ENCODE measurements around the gene TACR2.

The TACR2 gene

DNA sequence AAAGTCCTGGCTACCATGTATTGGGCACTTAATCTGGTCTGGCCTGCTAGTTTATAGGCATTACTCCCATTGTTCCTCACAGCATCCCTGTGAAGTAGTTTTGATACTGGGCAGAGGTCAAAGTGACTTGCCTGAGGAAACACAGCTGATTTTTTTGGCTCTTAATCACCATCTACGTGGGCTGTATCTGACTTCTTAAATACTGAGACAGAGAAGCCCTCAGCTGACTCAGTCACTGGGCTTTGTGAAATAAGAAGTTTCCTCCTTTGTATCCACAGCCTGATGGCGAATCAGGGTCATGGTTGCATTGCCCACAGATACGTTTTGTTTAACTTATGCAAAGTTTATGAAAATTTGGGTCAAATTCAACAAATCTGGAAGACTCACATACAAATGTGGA lies 13.2 kb downstream of the TACR2 start:
- no peak overlapping the region for H3K4me3 ChIP-seq (ENCODE audit: low read depth, low read length)
- TF ChIP-seq, protein P1, sequence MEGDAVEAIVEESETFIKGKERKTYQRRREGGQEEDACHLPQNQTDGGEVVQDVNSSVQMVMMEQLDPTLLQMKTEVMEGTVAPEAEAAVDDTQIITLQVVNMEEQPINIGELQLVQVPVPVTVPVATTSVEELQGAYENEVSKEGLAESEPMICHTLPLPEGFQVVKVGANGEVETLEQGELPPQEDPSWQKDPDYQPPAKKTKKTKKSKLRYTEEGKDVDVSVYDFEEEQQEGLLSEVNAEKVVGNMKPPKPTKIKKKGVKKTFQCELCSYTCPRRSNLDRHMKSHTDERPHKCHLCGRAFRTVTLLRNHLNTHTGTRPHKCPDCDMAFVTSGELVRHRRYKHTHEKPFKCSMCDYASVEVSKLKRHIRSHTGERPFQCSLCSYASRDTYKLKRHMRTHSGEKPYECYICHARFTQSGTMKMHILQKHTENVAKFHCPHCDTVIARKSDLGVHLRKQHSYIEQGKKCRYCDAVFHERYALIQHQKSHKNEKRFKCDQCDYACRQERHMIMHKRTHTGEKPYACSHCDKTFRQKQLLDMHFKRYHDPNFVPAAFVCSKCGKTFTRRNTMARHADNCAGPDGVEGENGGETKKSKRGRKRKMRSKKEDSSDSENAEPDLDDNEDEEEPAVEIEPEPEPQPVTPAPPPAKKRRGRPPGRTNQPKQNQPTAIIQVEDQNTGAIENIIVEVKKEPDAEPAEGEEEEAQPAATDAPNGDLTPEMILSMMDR (IDR thresholded peaks at IDR 0.05; ENCODE audit: borderline replicate concordance, insufficient read depth, low read depth, low read length): no peak

DNA sequence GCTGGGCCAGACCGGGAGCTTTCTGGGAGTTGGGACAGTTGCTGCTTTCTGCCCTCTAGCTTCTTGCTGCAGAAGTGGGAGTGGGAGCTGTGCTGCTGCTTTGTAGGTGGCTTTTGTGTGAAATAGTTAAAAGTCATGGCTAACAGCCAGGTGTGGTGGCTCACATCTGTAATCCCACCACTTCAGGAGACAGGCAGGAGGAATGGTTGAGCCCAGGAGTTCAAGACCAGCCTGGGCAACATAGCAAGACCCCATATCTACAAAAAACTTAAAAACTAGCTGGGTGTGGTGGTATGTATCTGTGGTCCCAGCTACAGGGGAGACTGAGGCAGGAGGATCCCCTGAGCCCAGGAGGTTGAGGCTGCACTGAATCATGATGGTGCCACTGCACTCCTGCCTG lies 13.7 kb downstream of the TACR2 start:
- no peak overlapping the region for H3K4me3 ChIP-seq (ENCODE audit: low read depth, low read length)
- TF ChIP-seq, protein P1 (IDR thresholded peaks at IDR 0.05; ENCODE audit: borderline replicate concordance, insufficient read depth, low read depth, low read length): no peak

DNA sequence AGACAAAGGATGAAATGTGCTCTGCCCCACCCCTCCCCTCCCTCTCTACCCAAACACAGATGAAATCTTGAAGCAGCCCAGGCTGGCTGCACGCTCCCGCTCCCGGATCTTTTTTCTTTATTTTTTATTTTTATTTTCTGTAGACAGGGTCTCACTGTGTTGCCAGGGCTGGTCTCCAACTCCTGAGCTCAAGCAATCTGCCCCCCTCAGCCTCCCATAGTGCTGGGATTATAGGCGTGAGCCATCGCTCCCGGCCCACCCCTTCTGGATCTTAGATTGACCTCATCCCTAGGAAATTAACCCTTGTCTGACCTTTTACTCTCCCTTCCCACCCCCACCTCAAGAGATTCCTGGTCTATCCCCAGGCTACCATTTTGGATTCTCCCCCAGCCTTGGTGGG lies 14.3 kb downstream of the TACR2 start:
- TF ChIP-seq, protein P1 (IDR thresholded peaks at IDR 0.05; ENCODE audit: borderline replicate concordance, insufficient read depth, low read depth, low read length): no peak
- H3K4me3 ChIP-seq (ENCODE audit: low read depth, low read length): no peak overlapping the region

DNA sequence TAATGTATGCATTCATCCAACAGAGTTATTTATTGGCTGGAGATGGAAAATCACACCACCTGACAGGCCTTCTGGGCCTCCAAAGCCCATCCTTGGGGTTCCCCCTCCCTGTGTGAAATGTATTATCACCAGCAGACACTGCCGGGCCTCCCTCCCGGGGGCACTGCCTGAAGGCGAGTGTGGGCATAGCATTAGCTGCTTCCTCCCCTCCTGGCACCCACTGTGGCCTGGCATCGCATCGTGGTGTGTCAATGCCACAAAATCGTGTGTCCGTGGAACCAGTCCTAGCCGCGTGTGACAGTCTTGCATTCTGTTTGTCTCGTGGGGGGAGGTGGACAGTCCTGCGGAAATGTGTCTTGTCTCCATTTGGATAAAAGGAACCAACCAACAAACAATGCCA lies 15.3 kb downstream of the TACR2 start:
- TF ChIP-seq, protein P1 (IDR thresholded peaks at IDR 0.05; ENCODE audit: borderline replicate concordance, insufficient read depth, low read depth, low read length): no peak
- no peak overlapping the region for H3K4me3 ChIP-seq (ENCODE audit: low read depth, low read length)

DNA sequence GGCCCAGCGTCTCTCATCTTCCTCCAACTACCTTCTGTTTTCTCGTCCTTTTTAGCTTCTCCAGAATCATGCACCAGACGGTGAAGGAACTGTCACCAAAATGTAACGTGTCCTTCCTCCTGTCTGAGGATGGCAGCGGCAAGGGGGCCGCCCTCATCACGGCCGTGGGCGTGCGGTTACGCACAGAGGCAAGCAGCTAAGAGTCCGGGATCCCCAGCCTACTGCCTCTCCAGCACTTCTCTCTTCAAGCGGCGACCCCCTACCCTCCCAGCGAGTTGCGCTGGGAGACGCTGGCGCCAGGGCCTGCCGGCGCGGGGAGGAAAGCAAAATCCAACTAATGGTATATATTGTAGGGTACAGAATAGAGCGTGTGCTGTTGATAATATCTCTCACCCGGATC lies 15.8 kb downstream of the TACR2 start:
- TF ChIP-seq, protein P1 (IDR thresholded peaks at IDR 0.05; ENCODE audit: borderline replicate concordance, insufficient read depth, low read depth, low read length): no peak

DNA sequence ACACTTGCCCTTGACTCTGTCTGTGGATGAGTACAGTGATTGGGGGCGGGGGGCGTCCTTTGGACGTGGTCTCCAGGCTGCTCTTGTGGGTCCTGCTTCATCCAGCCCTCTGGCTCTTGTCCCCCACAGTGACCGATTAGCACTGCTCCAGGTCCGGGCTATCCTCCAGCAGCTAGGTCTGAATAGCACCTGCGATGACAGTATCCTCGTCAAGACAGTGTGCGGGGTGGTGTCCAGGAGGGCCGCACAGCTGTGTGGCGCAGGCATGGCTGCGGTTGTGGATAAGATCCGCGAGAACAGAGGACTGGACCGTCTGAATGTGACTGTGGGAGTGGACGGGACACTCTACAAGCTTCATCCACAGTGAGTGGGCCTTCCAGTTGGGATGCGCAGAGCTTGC lies 18.3 kb downstream of the TACR2 start:
- no peak overlapping the region for H3K4me3 ChIP-seq (ENCODE audit: low read depth, low read length)
- TF ChIP-seq, protein P1 (IDR thresholded peaks at IDR 0.05; ENCODE audit: borderline replicate concordance, insufficient read depth, low read depth, low read length): no peak

More for the DNA sequence above, 15.8 kb downstream of the TACR2 start:
- H3K4me3 ChIP-seq (ENCODE audit: low read depth, low read length): no peak overlapping the region

DNA sequence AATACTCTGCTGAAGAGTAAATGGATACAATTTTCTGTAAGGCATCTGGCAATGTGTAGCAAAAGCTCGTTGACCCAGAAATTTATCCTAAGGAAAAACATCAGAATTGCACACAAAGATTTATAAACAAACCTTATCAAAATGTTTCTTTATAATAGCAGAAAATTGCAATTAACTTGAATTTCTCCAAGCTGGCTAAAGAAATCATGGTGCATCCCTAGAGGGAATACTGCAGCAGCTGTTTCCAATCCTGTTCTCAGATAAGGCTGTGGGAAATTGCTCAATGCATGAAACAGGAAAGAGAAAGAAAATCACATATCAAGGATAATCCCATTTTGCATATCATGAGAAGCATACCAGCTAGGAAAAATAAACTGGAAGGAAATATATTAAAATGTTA lies 18.7 kb downstream of the TACR2 start:
- no peak overlapping the region for H3K4me3 ChIP-seq (ENCODE audit: low read depth, low read length)
- TF ChIP-seq, protein P1 (IDR thresholded peaks at IDR 0.05; ENCODE audit: borderline replicate concordance, insufficient read depth, low read depth, low read length): no peak
